Loucy (cell line): ENCODE data around the gene CD72.

ENCODE experiments used
- CTCF ChIP-seq: fragments of 200-600 bp; sonication (generic); conservative IDR thresholded peaks from 2 replicates; pipeline ENCODE4 v1.5.1; 2014; ENCODE audit warnings: mild to moderate bottlenecking, antibody characterized with exemption, low read length
- EZH2phosphoT487 ChIP-seq: fragments of 200-600 bp; IDR thresholded peaks from 2 replicates; pipeline ENCODE4 v1.6.1; 2018; ENCODE audit warnings: antibody characterized with exemption, mild to moderate bottlenecking, moderate library complexity, borderline replicate concordance

GRCh38 chr9:35598866-35599590 is 19.2 kb downstream of the CD72 start:
- no peak for TF ChIP-seq CTCF
- no peak for TF ChIP-seq EZH2phosphoT487
